Ovary (tissue), 9 donors: ENCODE data around the gene CD200. TPM values are rescaled to one million over a fixed set of nuclear protein-coding genes. Genes with fewer than 3 reads are reported as not detected.

ENCODE experiments used
- DNase-seq, 5 donors: peaks; one replicate each; pipeline ENCODE4 v3.0.0-alpha.2; 2019 to 2020
- H3K27ac ChIP-seq, 2 donors: fragments of 200-600 bp; one replicate each; pipeline versions ENCODE4 v1.5.1 to v1.8.0; 2019 to 2022
- H3K27me3 ChIP-seq: fragments of 200-600 bp; one replicate; pipeline ENCODE4 v1.8.0; 2022
- H3K36me3 ChIP-seq: fragments of 200-600 bp; sonication (generic); one replicate; pipeline ENCODE4 v1.5.1; 2019
- H3K4me1 ChIP-seq: one replicate; pipeline ENCODE4 v1.8.1; 2013; ENCODE audit warnings: mild to moderate bottlenecking, moderate library complexity; ENCODE audit not compliant: insufficient read depth
- H3K4me3 ChIP-seq: fragments of 200-600 bp; sonication (generic); one replicate; pipeline ENCODE4 v1.5.1; 2017
- H3K9me3 ChIP-seq, 2 donors: fragments of 200-600 bp in 1 of 2; sonication (generic) in 1 of 2; one replicate each; pipeline versions ENCODE4 v1.5.1 to v1.8.1; 2013 to 2019; ENCODE audit warnings: mild to moderate bottlenecking in 1 of 2, moderate library complexity in 1 of 2
- CTCF ChIP-seq, 3 donors: fragments of 450-650 bp in 2 of 3; fragments of 200-600 bp in 1 of 3; IDR thresholded peaks; one replicate each; pipeline versions ENCODE4 v1.5.1 to v1.8.0; 2016 to 2022; ENCODE audit warnings: antibody characterized with exemption in 3 of 3, mild to moderate bottlenecking in 1 of 3
- EP300 ChIP-seq: sonication (generic); formaldehyde crosslinking; IDR thresholded peaks from one replicate; pipeline ENCODE4 v1.6.1; 2017; ENCODE audit warnings: antibody characterized with exemption
- POLR2A ChIP-seq: fragments of 450-650 bp; IDR thresholded peaks from one replicate; pipeline ENCODE4 v1.6.1; 2017; ENCODE audit warnings: antibody characterized with exemption, mild to moderate bottlenecking, moderate library complexity
- WGBS, 3 donors: extraction: QIAGEN DNeasy Blood & Tissue Kit in 1 of 3; methylation state at CpG; one replicate each; pipeline versions ENCODE4 v1.1.5 to v1.1.7; 2013 to 2017; 5-methylcytosine and 5-hydroxymethylcytosine counted together
- intact Hi-C, 4 donors: fragments of 100-400 bp; cut with DNase I; formaldehyde crosslinking; loops; one replicate each; pipeline versions ENCODE4 v1.11.0 to v1.15.1; 2022 to 2023
- polyA plus RNA-seq, 2 donors: library from polyadenylated mRNA; stranded (reverse); fragments of 200-250 nt in 1 of 2; fragments of 350-450 nt in 1 of 2; fragmentation: Illumina TruSeq in 1 of 2; extraction: RNeasy Lipid Tissue Mini Kit (QIAGEN cat#74804) in 1 of 2; gene quantifications; one replicate each; pipeline ENCODE4 v1.2.3, GENCODE V29; 2013 to 2014
- total RNA-seq, 7 donors: library from RNA; depleted of rRNA in 2 of 7; stranded (reverse); fragments of >200 nt in 2 of 7; fragmentation: NEBNext Ultra II Directional in 3 of 7; extraction: Animal tissue kit (Norgen Biotek cat#: 25700) in 3 of 7; gene quantifications; one replicate each; pipeline versions ENCODE4 v1.1.0 to v1.2.4, GENCODE V29; 2016 to 2023
- donor health status: DM: no; HTN: no; CAD: no; lungs with moderate emphysema.
- donor health status: DM: no; HTN: no; CAD: no.
- donor health status: Bipolar disorder and iron deficiency.
- donor health status: DM: yes; HTN: yes; CAD: no.
- donor health status: DM: no; HTN: no; CAD: no.
- donor health status: DM: yes; HTN: yes; CAD: no.

CD200 gene
- total and polyA plus RNA-seq, 9 donors, result 9.6 to 36.4 (median 17.0) TPM

DNA sequence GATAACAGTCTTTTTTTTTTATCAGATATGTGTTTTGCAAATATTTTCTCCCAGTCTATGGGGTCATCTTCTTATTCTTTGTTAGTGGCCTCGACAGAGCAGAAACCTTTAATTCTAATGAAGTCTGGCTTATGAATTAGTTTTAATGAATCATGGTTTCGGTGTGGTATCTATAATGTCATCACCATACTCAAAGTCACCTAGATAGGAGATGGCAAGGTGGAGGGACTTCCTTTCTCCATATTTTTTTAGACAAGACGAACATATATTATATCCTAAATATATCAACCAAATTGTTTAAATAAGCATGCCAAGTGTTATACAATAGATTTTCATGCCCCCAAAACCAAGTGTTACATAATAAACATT lies 60.4 kb downstream of the CD200 start:
- intact Hi-C loops, result loop anchor here in 2 of 4 donors (10.0 kb wide), 1 partner anchor 59 kb away; the partner anchor contains the start of gene CD200 (in 2 of the 2)
- WGBS, 3 donors, result 52 to 59% (median 58%) methylated on average over 3 of the region's 3 CpGs
- peaks cover 11% of the 10 kb centered on the region for H3K4me1 ChIP-seq
- no peak overlapping the region for H3K4me3 ChIP-seq
- TF ChIP-seq POLR2A (no peak), CTCF (IDR thresholded peaks at IDR 0.05) (no peak), EP300 (no peak)
- no peaks in the 10 kb centered on the region for H3K36me3 ChIP-seq
- DNase-seq, result no peak
- H3K27ac ChIP-seq, result no peak overlapping the region
- no peaks in the 10 kb centered on the region for H3K27me3 ChIP-seq
- no peaks in the 10 kb centered on the region for H3K9me3 ChIP-seq

DNA sequence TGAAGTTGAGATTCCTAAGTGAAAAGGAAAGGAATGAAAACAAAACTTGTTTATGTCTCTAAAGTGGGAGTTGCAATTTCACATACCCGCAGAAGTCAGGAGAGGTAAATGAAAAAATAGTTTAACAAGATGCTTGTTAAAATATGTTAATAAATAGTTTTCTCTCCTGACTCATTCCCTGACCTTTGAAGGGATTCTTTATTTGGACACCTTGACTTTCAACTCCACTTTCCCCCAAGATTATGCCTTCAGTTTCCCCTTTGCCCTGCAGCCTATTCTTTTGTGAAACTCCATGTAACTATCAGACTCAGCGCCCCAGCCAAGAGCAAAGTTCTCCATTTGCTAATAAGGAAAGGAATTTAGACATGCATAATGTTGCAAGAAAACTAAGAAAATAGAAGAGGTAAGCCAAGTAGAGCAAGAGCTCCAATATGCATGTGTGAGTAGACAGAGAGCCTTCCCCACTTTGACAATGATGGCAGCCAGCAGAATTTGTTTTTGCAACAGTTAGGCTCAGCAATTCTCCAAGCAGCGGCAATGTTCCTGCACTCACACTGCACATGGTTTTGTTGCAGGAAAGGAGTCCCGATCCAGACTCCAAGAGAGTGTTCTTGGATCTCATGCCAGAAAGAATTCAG lies 61.2 kb downstream of the CD200 start:
- intact Hi-C loops, result loop anchor here in 2 of 4 donors (10.0 kb wide), 1 partner anchor 59 kb away; the partner anchor contains the start of gene CD200 (in 2 of the 2)
- 6 to 16% (median 8%) methylated on average over 4 of the region's 4 CpGs for WGBS, 3 donors
- Histone ChIP-seq H3K9me3 (no peaks in the 10 kb centered on the region), H3K27ac (peak overlapping the region in 1 of 2 donors; percentile 12), H3K4me3 (no peak overlapping the region), H3K27me3 (no peaks in the 10 kb centered on the region), H3K4me1 (peaks cover 11% of the 10 kb centered on the region), H3K36me3 (no peaks in the 10 kb centered on the region)
- TF ChIP-seq CTCF (IDR thresholded peaks at IDR 0.05), result no peak
- TF ChIP-seq EP300, result no peak
- no peak for TF ChIP-seq POLR2A
- DNase-seq, result peak in 2 of 5 donors; percentile 43 to 48

GRCh38 chr3:112395181-112395895 lies 62.4 kb downstream of the CD200 start:
- Histone ChIP-seq H3K4me3 (no peak overlapping the region), H3K36me3 (no peaks in the 10 kb centered on the region), H3K4me1 (peaks cover 11% of the 10 kb centered on the region), H3K9me3 (no peaks in the 10 kb centered on the region), H3K27ac (no peak overlapping the region), H3K27me3 (no peaks in the 10 kb centered on the region)
- TF ChIP-seq EP300 (no peak), CTCF (IDR thresholded peaks at IDR 0.05) (no peak), POLR2A (no peak)
- 12 to 21% (median 13%) methylated on average over 5 of the region's 5 CpGs for WGBS, 3 donors
- intact Hi-C loops, result loop anchor here in 2 of 4 donors (10.0 kb wide), 1 partner anchor 61 kb away; the partner anchor contains the start of gene CD200 (in 2 of the 2)
- no peak for DNase-seq

DNA sequence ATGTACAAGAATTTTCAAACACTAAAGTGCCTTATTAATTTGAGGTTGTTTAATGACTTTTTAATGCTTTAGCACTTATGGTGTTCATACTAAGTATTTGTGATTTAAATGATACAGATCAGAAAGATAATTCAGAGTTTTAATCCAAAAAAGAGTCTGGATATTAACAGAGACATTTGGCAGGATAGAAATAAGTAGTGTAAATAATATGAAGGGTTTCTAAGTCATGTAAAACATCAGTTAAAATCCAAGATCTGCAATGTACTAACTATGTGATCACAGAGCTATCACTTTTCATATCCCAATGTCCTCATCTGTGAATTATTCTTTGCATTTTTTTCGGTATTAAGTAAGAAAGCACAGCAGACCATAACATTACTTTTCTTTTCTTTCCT lies 62.9 kb downstream of the CD200 start:
- Histone ChIP-seq H3K4me1 (peaks cover 11% of the 10 kb centered on the region), H3K9me3 (no peaks in the 10 kb centered on the region), H3K4me3 (no peak overlapping the region), H3K27ac (no peak overlapping the region), H3K27me3 (no peaks in the 10 kb centered on the region), H3K36me3 (no peaks in the 10 kb centered on the region)
- TF ChIP-seq POLR2A (no peak), CTCF (IDR thresholded peaks at IDR 0.05) (no peak), EP300 (no peak)
- DNase-seq, result no peak
- 0% methylated on average over 1 of the region's 1 CpG for WGBS, 3 donors
- intact Hi-C loops, result loop anchor here in 2 of 4 donors (10.0 kb wide), 1 partner anchor 61 kb away; the partner anchor contains the start of gene CD200 (in 2 of the 2)
